ENCODE data around the gene GNB1.
A peak's percentile ranks its signal among the peaks of the same experiment; 100 is the strongest.

The GNB1 gene

DNA sequence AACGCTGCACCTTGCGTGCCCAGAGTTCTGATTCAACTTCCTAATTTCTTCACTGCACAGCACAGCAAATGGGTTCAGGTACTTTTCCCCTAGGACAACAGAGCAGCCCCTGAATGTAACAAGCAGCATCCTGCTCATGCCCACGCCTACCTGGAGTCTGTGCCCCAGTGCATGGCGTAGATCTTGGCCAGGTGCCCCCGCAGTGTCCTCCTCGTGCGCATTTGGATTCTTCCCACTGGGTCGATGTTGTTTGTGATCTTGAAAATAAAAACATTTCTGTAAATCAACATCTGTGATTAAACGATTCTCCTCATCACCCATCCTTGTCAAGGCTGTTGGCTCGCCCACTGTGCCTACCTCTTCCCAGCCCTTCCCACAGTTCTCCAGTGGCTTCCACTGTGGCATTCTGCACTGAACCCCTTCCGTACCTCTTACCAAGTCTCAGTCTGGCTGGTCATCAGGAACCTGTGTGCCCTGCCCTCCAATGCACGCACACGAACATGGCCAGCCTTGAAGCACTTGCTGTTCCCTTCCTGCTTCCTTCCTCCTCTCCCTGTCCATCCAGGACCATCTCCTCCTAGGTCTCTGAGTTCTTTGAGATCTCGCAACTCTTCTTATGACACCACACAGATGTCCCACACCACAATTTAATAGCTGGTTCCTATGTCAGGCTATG is 75.1 kb downstream of the GNB1 start:
- no peak for DNase-seq

DNA sequence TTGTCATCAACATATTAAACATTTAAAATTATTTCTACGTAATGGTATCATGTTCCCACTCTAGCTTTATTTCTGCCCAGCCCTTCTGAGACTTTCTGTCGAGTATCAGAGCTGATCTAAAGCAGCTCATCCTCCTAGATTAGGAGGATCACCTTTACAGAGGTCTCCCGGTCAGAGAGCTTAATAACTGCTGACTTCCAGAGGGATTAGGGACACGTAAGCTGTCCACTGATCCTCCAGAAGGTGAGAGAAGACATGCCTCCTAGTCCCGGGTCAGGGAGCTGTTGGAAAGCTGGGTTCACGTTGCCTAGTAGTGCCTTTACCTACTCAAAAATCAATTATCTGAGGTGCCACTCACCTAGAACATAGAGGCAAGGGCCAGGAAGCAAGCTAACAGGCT is 81.4 kb downstream of the GNB1 start:
- no peak for DNase-seq

DNA sequence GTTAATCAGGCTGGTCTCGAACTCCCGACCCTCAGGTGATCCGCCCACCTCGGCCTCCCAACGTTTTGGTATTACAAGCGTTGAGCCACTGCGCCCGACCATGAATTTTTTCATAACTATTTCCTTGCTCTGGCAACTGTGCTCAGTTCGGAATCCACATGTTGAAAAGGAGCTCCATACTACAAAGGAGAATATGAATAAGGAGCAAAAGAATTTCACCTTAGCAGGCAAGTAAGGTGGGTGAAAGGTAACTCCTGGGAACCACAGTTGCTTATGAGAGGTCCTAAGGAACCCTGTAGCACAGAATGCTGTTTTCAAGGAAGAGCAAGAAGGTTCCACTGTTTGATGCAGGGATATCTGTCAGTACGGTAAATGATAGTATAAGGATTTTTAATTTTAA is 82.7 kb downstream of the GNB1 start:
- no peak for DNase-seq

DNA sequence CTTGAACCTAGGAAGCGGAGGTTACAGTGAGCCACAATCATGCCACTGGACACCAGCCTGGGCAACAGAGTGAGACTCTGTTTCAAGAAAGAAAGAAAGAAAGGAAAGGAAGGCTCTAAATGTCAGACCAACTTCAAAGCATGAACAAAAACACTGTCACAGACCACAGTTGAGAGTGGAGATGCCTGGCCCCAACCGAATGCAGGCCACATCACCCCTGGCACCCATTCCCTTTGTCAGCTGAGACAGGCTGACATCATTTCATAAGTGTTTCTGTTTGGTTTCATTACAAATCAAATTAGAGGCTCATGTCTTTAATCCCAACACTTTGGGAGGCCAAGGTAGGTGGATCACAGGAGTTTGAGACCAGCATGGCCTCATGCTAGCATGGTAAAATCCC is 84.0 kb downstream of the GNB1 start:
- no peak for DNase-seq

DNA sequence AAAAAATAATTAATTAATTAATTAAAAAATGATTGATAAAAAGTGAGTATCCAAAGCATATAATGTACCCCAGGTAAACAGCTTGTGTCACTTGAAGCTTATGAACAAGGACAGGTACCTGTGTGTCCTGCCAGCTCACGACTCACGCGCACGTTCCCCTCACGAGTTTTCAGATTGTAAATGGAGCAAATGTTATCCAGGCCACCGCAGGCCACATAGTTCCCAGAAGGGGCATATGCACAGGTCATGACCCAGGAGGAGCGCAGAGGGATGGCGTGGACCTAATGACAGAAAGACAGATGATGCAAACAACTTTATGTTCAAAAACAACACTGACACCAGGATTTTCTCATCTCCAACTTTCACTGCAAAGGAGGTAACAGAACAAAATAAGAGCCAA is 86.6 kb downstream of the GNB1 start:
- no peak for DNase-seq

DNA sequence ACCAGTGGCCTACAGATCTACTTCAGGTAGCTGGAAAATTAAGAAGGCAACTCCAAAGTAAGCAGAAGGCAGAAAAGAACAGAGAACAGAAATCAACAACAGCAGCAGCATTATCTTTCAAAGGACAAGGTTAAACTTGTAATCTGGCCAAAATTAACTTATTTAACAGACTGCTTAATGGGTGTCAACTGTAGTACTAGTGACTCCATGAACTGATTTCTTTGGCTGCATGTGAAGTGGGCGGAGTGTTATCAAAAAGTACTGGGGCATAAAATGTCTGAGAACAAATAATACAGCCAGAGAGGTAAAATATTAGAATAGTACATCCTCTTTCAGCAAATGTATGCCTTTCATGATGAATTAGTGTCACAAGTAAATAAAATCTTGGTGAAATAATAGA is 88.0 kb downstream of the GNB1 start:
- DNase-seq = no peak

DNA sequence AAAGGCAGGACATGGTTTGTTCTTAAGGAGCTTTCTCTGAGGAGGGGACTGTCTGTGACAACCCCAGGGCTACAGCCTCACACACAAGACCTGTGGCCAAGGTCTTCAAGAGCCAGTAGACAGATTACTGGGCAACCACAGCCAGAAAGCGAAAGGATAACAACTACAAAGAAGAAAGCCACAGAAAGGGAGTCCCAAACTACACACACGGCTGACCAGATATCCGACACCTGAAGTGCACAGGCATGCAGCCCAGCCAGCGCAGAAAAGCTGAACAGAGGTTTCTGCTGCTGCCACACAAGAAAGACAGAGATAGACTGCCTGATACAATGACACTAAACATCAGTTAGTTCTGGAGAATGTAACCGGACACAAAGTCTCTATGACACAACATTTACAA is 91.2 kb downstream of the GNB1 start:
- DNase-seq = no peak

DNA sequence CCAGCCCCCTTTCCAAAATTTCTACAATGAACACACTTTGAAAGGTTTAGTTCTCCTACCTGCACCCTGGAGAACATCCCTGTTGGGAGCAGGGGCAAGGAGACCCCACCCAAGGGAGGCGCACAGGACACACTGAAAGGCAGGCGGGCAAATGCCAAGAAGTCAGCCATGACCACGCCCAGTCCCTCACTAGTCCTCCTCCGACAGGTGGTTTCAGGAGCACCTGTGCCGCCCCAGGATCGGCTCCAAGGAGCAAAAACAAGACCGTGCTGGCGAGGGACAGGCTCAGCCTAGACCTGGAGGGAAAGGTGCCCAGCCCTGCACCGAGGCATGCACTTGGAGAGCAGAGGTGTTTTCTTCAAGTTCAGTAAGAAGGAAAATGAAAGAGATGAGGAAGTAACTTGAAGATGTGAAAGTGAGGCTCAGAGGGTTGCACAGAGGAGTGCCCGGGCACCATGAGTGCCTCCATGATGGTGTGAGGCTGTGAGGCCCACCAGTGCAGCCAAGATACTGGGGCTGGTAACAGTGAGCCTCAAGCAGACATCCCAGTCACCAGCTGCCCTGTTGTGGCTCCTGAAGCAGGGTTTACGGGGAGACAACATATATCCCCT is 93.1 kb downstream of the GNB1 start:
- no peak for DNase-seq

DNA sequence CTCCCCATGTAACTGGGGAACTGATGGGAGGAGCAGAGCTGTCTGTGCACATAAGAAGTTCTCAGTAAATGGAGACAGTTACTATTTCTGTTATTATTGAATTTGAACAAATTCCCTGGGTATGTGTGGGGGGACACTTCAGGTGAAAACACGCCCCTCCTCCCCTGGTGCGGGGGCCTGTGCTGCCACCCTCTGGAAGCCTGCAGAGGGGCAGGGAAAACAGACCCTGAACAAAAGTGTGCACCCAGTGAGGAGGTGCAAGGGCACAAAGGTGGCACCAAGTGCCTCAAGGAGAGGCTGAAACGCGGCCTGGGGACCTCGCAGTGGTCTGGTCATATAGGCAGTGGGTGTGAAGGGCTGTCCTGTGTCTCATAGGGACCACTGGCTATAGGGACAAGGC is 94.4 kb downstream of the GNB1 start:
- DNase-seq = no peak

DNA sequence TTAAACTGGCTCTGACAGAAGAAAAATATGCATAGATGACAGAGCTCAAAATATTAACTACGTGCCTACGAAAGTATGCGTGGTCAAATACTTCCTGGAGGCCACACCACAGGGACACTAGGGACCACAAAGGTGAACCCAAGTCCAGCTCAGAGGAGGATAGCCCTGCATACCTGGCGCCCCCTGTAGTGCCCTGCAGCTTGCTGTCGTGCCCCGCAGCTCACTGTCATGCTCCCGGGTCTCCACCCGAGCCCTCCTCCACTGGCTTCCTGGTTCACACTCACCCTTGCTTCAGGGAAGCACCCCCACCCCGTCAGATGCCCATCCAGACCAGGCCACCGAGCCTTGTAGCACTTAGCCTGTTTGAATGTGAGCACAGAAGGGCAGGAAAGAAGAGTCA is 95.9 kb downstream of the GNB1 start:
- DNase-seq = no peak

DNA sequence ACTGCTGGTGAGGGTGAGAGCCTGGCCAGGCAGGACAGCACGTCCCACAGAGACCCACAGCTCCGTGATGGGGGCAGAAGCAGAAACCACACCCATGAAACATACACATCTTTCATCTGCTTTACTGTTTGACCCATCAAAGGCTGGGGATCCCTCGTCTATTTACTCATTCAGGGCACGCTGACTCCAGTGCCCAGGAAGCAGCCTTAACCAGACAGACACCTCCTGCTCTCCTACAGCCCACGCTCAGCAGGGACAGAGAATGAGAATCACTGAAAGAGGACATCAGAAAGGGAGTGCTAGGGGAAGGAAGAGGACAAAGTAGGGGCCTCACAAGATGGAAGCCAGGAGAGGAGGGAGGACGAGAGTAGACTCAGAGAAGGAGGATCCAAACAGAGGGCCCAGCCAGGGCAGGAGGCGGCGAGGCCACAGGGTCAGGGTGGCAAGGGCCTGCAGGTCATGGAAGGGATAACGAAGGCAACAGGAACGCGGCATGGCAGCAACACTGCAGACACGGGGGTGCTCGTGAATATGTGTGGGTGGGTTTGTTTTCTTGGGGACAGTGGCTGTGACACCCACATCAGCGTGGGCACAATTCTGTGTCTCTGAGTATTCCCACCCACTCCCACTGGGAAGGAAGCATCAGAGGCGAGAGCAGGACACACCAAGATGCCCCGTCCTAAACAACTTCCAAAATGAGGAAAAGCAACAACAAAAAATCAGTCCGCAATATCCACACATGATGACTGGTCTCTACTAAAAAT is 97.2 kb downstream of the GNB1 start:
- no peak for DNase-seq

DNA sequence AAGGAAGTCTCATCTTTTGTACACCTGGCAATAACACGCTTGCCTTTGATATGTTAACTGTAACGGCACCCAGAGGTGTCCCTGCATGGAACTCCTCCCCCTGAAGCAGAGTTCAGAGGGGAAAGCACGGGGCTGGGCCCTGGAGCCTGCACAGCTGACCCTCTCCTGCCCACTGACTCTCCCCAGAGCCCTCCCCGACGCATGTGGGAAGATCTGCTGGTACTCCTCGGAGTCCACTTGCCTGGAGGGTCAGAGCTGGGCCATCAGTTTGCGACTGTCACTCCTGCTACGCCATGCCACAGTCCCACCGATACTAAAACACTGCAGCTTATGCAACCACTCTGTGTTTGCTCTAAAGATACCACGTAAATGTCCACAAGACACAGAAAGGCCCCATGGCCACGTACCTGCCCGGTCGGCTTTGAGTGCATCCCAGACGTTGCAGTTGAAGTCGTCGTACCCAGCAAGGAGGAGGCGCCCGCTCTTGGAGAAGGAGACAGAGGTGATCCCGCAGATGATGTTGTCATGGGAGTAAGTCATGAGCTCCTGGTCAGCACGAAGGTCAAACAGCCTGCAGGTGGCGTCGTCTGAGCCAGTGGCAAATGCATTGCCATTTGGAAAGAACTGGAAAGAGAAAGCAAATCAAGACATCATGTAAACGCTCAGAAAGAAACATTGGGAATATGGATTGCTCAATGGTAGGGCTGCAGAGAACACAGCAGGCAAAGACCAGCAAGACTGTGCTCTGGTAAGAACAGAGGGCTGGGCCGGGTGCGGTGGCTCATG is 102.0 kb downstream of the GNB1 start:
- no peak for DNase-seq

DNA sequence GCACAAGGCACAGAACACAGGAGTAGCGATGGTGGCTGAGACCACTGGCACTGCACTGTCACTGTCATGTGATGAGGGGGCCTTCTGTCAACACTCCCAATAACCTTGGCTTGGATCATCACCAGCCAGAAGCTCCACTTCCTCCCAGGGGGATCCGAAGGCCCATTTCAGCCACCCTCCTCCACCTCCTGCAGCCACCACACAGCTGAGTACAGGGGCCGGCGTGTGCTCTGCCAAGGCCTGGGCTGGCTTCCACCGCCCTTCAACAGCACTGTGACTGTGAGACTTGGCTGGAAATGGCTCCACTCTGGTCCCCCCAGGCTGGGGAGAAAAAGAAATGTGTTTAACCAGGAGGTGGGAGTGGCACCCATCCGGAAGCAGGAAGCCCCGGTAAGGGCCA is 102.8 kb downstream of the GNB1 start:
- DNase-seq = no peak

DNA sequence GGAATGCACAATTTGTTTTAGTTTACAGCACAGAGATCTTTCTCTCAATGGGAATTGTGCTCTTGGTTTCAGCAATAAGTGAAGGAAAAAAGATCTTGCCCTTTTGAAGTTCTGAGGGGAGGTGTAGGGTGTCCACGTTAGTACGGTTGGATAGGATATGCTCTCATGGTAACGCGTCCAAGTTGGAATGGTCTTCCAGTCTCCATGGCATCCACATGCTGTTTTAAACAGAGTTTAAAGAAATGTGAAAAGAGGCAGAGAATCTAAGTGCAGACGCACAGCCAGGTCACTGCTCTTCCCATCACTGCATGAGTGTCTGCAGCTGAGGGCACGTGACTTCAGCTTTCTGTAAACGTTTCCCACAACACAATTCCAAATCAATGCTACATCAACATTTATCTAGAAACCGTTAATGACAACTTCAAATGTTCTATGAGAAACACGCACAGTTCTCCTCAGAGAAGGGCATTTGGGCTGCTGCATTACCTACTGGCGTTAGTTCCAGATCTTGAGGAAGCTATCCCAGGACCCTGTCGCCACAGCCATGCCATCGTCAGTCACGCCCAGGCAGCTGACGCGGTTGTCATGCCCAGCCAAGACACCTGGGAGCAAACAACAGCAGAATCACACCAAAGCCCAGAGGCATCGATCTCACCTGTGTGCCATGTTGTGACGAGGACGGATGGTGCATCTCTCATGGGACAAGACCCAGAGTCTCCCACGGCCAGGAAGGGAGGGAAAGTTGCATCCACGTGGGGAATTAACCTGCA is 103.9 kb downstream of the GNB1 start:
- no peak for DNase-seq

DNA sequence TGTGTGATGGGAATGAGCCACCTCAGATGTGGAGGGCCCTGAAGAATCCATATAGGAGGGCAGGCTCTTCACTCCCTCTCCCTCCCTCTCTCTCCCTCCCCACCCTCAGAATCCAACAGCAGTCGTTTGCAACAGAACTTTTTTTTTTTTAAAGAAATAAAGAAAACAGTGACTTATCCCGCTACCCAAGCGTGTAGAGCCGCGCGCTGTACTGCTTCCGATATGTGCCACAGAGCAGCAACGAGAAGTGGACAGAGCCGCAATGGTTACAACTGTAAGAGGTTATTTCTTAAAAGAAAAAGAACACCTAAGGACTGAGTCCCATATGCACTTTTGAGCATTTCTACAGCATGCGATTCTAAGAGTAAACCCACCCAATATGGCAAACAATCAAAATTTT is 105.2 kb downstream of the GNB1 start:
- DNase-seq = no peak

DNA sequence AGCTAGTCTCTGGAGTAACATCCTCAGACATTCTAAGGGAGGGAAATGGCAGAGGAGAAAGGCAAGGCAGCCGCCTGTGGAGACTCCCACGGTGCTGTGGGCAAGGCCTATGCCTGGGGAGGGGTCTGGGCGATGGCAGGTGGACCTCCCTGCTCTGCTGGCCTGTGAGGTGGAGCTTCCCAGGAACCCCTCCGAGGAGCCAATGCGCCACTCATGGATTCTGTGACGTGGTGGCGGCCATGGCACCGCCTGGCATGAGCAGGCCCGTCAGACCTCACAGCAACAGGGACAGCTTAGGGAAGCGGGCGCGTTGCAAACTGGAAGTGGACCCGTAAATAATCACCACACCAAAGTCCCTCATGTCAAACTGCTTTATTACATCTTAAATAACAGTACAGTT is 106.0 kb downstream of the GNB1 start:
- DNase-seq = no peak

DNA sequence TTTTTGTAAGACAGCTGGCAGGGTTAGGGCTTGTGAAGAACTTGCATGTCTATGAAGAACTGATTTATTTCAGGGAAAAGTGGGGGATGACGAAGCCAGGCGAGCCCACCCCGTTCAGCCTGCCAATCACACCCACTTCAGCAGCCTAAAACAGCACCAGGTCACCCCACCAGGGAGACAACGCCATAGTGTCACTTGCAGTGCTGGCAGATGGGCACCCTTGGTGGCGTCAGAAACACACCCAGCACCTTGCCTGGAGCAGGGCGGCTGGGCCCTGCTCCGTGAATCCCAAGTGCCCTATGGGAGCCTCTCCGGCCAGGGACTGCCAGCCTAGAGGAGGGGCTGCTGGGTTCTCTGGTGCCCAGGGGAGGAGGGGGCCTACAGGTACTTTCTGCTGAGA is 107.6 kb downstream of the GNB1 start:
- no peak for DNase-seq

DNA sequence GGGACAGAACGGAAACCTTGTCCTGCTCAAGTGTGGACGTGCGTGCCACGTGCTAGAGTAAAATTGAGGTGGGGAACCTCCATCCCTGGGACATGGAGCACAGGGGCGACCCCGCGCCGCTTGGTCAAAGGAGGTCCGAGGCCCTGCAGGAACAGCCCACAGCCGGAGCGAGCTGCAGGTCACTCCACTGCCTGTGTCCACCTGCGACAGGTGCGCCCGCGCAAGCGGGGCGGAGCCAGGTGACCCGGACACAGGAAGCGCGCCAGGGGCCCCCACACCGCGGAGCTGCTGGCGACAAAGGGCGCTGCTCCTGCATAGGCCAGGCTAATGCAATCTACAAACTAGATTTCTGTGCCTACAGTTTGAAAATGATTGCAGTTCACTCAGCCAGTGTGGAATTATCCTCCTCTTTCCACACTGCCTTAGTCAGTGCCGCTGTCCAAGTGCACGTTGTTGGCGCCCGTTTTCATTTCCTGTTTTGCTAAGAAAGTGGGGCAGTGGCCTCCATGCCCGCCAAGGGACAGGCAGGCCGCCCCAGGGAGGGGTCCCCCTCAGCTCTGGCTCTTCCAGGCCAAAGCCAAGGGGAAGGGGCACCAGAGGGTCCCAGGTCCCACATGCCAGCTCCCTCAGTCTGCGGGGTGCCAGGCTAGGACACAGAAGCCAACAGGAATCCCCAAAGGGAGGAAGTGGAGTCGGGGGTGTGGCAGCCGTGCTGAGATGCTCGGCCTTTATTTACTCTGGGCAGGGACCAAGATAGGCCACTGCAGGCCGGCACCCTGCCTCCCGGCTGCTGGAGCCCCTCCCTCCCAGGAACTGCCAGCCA is 108.3 kb downstream of the GNB1 start:
- peak; percentile 71 for DNase-seq

DNA sequence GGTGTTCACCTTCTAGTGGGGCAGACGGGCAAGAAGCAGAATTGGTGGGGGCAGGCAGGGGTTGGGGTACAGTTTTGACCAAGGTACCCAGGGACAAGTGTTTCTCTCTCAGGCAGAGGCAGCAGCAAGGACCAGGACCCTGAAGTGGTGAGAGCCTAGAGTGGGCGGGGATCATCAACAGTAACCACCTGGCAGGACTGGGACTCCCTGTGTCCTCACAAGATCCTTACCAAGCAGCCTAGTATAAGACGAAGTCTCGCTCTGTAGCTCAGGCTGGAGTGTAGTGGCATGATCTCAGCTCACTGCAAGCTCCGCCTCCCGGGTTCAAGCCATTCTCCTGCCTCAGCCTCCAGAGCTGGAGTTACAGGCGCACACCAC is 109.4 kb downstream of the GNB1 start:
- no peak for DNase-seq

DNA sequence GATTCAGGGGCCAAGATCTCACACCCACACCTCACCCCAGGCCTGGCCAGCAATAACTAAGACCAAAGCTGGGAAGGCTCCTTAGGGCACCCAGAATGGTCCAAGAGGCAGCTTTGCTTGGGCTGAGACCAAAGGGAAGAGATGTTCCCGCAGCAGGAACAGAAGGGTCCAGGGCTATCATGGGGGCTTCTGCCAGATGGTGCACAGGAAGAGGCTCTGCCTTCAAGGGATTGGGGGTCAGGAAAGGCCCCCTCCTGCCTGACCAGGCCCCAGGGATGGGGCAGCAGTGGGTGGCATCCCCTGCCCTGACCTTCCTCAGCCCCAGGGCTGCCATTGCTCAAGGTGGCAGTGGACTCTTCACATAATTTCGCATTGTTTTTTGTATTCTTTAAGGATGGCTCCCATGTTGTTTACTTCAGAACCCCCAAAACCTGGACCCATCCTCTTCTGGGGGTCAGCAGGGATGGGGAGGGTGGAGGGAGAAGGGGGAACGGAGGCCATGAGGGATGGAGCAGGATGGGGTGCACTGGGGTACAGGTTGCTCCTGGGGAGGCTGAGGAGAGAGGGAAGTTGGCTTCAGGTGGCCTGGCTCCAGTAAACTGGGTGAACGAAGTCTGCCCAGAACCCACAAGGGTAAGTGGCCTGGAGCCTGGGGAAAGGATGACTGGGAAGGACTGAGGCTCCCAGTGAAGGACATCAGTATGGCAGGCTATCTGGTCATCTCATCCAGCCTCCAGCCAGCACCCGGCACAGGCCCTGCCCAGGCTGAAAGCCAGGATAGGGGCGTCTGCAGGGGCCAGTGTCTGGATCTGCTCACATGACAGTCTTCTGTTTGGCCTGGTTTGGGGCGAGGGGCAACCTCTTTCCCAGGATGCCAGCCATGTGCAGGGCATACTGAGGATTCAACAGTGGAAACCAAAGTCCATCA is 110.0 kb downstream of the GNB1 start:
- no peak for DNase-seq

Measured in NCI-H1105 treated with DMSO at 0.1 percent for 48 hours (cell line).